Activated CD8-positive, alpha-beta memory T cell treated with anti-CD3 and anti-CD28 coated beads for 1 hour (primary cell): ENCODE data around the gene GAPVD1.
A peak's percentile ranks its signal among the peaks of the same experiment; 100 is the strongest.

ENCODE experiments used
- DNase-seq, 2 donors: peaks; one replicate each; pipeline ENCODE4 v3.0.0-alpha.2; 2020; ENCODE audit warnings: low read depth in 1 of 2; ENCODE audit errors: extremely low read depth in 1 of 2

Gene GAPVD1

GRCh38 chr9:125400725-125401716 is 139.4 kb downstream of the GAPVD1 start:
- no peak for DNase-seq

GRCh38 chr9:125404733-125405132 is 143.1 kb downstream of the GAPVD1 start:
- DNase-seq: no peak

GRCh38 chr9:125405938-125406809 is 144.5 kb downstream of the GAPVD1 start:
- DNase-seq: no peak

GRCh38 chr9:125406810-125407087 is 145.1 kb downstream of the GAPVD1 start:
- no peak for DNase-seq

GRCh38 chr9:125407432-125407973 is 145.9 kb downstream of the GAPVD1 start:
- DNase-seq: no peak

GRCh38 chr9:125407974-125408900 is 146.6 kb downstream of the GAPVD1 start:
- peak; percentile 42 to 69 for DNase-seq

GRCh38 chr9:125409217-125409636 is 147.6 kb downstream of the GAPVD1 start:
- DNase-seq: no peak

- no peak for DNase-seq
Measured at GRCh38 chr9:125409637-125410521, 148.3 kb downstream of the GAPVD1 start.

GRCh38 chr9:125410522-125410894 is 148.9 kb downstream of the GAPVD1 start:
- no peak for DNase-seq

- DNase-seq: no peak
Measured at GRCh38 chr9:125411171-125411756, 149.6 kb downstream of the GAPVD1 start.

- no peak for DNase-seq
Measured at GRCh38 chr9:125412166-125412565, 150.5 kb downstream of the GAPVD1 start.

GRCh38 chr9:125413579-125413978 is 152.0 kb downstream of the GAPVD1 start:
- DNase-seq: no peak

- no peak for DNase-seq
Measured at GRCh38 chr9:125415583-125416460, 154.2 kb downstream of the GAPVD1 start.

GRCh38 chr9:125416517-125416916 is 154.9 kb downstream of the GAPVD1 start:
- no peak for DNase-seq
